HepG2 (cell line): ENCODE results near the gene ATG3. TPM values are rescaled to one million over a fixed set of nuclear protein-coding genes. Genes with fewer than 3 reads are reported as not detected.

Experiments
- ATAC-seq: fragments of 200-7000 bp; cut with Tn5 transposase; 3 replicates; pipeline ENCODE4 v1.9.1; 2020; ENCODE audit warnings: mild to moderate bottlenecking, moderate library complexity
- BruUV-seq: library from RNA; stranded (reverse); fragments of 400-500 nt; replicated peaks from 2 replicates; lab custom pipeline; 2021; lab: Mats Ljungman, UMichigan
- CTCF ChIA-PET: fragments of 300-600 bp; formaldehyde crosslinking; extraction: SDS; loops from one replicate; lab custom pipeline; 2021; ENCODE audit warnings: low total read pairs, inconsistent platforms, low intra/inter-chr PET ratio; lab: Yijun Ruan, JAX
- POLR2A ChIA-PET: fragments of 350-600 bp; sonication (Branson Sonifier 250); formaldehyde crosslinking; loops from one replicate; lab custom pipeline; 2020; ENCODE audit warnings: antibody characterized with exemption, inconsistent platforms; lab: Yijun Ruan, JAX
- DNase-seq: peaks from one replicate; pipeline ENCODE4 v3.0.0-alpha.2; 2015; ENCODE audit warnings: low spot score
- FAIRE-seq: peaks from 3 replicates; lab custom pipeline; 2011; peaks lifted over from hg19 to GRCh38; lab: Jason Lieb, UNC
- H2AFZ ChIP-seq: one replicate; pipeline ENCODE4 v1.6.1; 2011; ENCODE audit warnings: low read length, inconsistent platforms
- H3K27ac ChIP-seq: fragments of 300-600 bp; 3 replicates; pipeline ENCODE4 v1.8.0; 2011; ENCODE audit warnings: mixed run types, mild to moderate bottlenecking, mixed read lengths, low read length, inconsistent platforms; ENCODE audit not compliant: insufficient read depth; ENCODE audit errors: extremely low read length
- H3K27me3 ChIP-seq, 2 experiments: fragments of 200-600 bp in 1 of 2; 2 replicates in 1 of 2; 3 replicates in 1 of 2; pipeline versions ENCODE4 v1.6.0 to v1.8.0; 2011; ENCODE audit warnings: low read length in 2 of 2, mild to moderate bottlenecking in 2 of 2, moderate library complexity in 2 of 2, inconsistent platforms in 1 of 2; ENCODE audit not compliant: insufficient read depth in 2 of 2, control insufficient read depth in 1 of 2
- H3K36me3 ChIP-seq, 2 experiments: fragments of 200-600 bp in 1 of 2; replicated peaks in 1 of 2; 2 replicates in 1 of 2; 3 replicates in 1 of 2; pipeline versions ENCODE4 v1.5.1 to v1.8.0; 2011; ENCODE audit warnings: low read length in 2 of 2, inconsistent platforms in 1 of 2; ENCODE audit not compliant: insufficient read depth in 2 of 2, control insufficient read depth in 1 of 2
- H3K4me1 ChIP-seq: 2 replicates; pipeline ENCODE4 v1.5.1; 2012; ENCODE audit warnings: low read length, inconsistent platforms; ENCODE audit not compliant: insufficient read depth
- H3K4me2 ChIP-seq: 2 replicates; pipeline ENCODE4 v1.6.0; 2011; ENCODE audit warnings: low read depth, low read length, inconsistent platforms
- H3K4me3 ChIP-seq, 3 experiments: fragments of 200-600 bp in 1 of 3; sonication (generic), shearing (Covaris generic) in 1 of 3; replicated peaks in 1 of 3; 2 replicates each; pipeline ENCODE4 v1.5.1; 2011 to 2016; ENCODE audit warnings: low read length in 3 of 3, inconsistent platforms in 2 of 3, low read depth in 2 of 3, mild to moderate bottlenecking in 2 of 3, control low read depth in 1 of 3, mixed read lengths in 1 of 3; ENCODE audit not compliant: insufficient read depth in 1 of 3
- H3K79me2 ChIP-seq: one replicate; pipeline ENCODE4 v1.6.1; 2011; ENCODE audit warnings: low read length, inconsistent platforms; ENCODE audit not compliant: insufficient read depth
- H3K9ac ChIP-seq: 2 replicates; pipeline ENCODE4 v1.6.0; 2011; ENCODE audit warnings: mild to moderate bottlenecking, low read depth, low read length, inconsistent platforms; ENCODE audit not compliant: insufficient read depth
- H3K9me3 ChIP-seq: 2 replicates; pipeline ENCODE4 v1.5.1; 2012; ENCODE audit warnings: mild to moderate bottlenecking, low read length
- H4K20me1 ChIP-seq: 2 replicates; pipeline ENCODE4 v1.6.0; 2011; ENCODE audit warnings: inconsistent platforms, mild to moderate bottlenecking, low read length, moderate library complexity; ENCODE audit not compliant: insufficient read depth
- ATF1 ChIP-seq: IDR thresholded peaks from 2 replicates; pipeline ENCODE4 v1.6.1; 2016; ENCODE audit warnings: mild to moderate bottlenecking, control low read depth
- CBFB ChIP-seq: sonication (generic); formaldehyde crosslinking; IDR thresholded peaks from 2 replicates; pipeline ENCODE4 v1.4.0; 2020; ENCODE audit warnings: missing genetic modification reagents
- KLF15 ChIP-seq: sonication (generic); formaldehyde crosslinking; IDR thresholded peaks from 2 replicates; pipeline ENCODE4 v1.8.1; 2023; ENCODE audit warnings: borderline replicate concordance, mild to moderate bottlenecking, inconsistent platforms, missing genetic modification reagents, mixed read lengths
- PAWR ChIP-seq: sonication (generic); formaldehyde crosslinking; IDR thresholded peaks from 2 replicates; pipeline ENCODE4 v1.4.0; 2020; ENCODE audit warnings: missing genetic modification reagents, mild to moderate bottlenecking, borderline replicate concordance
- SAFB2 ChIP-seq: sonication (generic); formaldehyde crosslinking; IDR thresholded peaks from 2 replicates; pipeline ENCODE4 v1.5.1; 2020; ENCODE audit warnings: missing genetic modification reagents, low read depth, mild to moderate bottlenecking, borderline replicate concordance
- ZNF569 ChIP-seq: sonication (generic); formaldehyde crosslinking; IDR thresholded peaks from 2 replicates; pipeline ENCODE4 v1.5.0; 2020; ENCODE audit warnings: mild to moderate bottlenecking, missing genetic modification reagents, moderate library complexity, borderline replicate concordance
- WGBS: methylation state at CpG from one replicate; pipeline ENCODE4 v1.1.6; 2017; ENCODE audit warnings: low lambda C conversion rate; 5-methylcytosine and 5-hydroxymethylcytosine counted together
- in situ Hi-C: cut with HindIII; loops from 2 replicates; pipeline ENCODE4 v1.10.0; 2017; ENCODE audit warnings: low pct_unique_long_range_greater_than_20kb; ENCODE audit not compliant: extremely low pct_ligation_motif_present
- intact Hi-C: fragments of 100-400 bp; cut with micrococcal nuclease; formaldehyde crosslinking; loops from one replicate; pipeline ENCODE4 v1.10.0; 2022; ENCODE audit not compliant: unreplicated experiment
- polyA plus RNA-seq, 8 experiments: library from polyadenylated mRNA; depleted of rRNA in 3 of 8; stranded (reverse) in 7 of 8; unstranded in 1 of 8; fragments of >200 nt; fragmentation: Illumina TruSeq in 4 of 8; extraction: Trizol in 4 of 8; gene quantifications; 2 replicates each; pipeline versions ENCODE4 v1.2.1 to v1.2.3, GENCODE V29; 2011 to 2016; ENCODE audit warnings: low read depth in 4 of 8, missing spikeins in 1 of 8, mixed read lengths in 1 of 8; ENCODE audit not compliant: insufficient read depth in 1 of 8
- total RNA-seq, 5 experiments: library from RNA; depleted of rRNA; stranded (reverse); fragments of >200 nt; fragmentation: Illumina TruSeq; extraction: Trizol; gene quantifications; 2 replicates each; pipeline ENCODE4 v1.2.3, GENCODE V29; 2016; ENCODE audit warnings: low read depth in 1 of 5
- TF ChIP-seq, protein P1 (sequence below): sonication (generic); formaldehyde crosslinking; IDR thresholded peaks from 2 replicates; pipeline ENCODE4 v1.4.0; 2020; ENCODE audit warnings: missing genetic modification reagents
- TF ChIP-seq, protein P2 (sequence below): sonication (generic); formaldehyde crosslinking; IDR thresholded peaks from 2 replicates; pipeline ENCODE4 v1.5.0; 2020; ENCODE audit warnings: mild to moderate bottlenecking, low read depth, missing genetic modification reagents, borderline replicate concordance

The ATG3 gene
- total and polyA plus RNA-seq, 2 of the 13 experiments (the other 11 are each of a cell fraction or from before 2014, with no cell fraction given), result 19.6 to 34.8 TPM

GRCh38 chr3:112572701-112573100, 10.9 kb upstream of the ATG3 start (continued):
- no peak for TF ChIP-seq ZNF569 (CRISPR knock-in tag)
- no peak for TF ChIP-seq SAFB2 (CRISPR knock-in tag)

DNA sequence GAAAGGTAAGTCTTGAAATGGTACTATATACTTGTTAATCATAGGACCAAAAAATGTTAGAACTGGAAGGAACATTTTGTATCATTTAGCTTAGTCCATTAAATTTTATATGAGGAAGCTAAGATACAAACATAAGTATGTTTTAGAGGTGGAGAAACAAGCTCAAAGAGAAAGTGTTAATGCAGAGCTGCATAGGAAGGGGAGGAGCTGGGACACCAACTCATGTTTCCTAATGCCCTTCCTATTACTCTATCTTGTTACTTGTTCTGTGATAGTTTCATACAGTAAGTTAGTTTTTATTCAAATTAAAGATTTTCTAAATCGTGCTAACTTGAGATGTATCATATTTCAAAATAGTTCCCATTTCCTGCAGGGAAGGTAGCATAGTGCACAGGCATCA, 7.5 kb upstream of the ATG3 start:
- no peaks in the 10 kb centered on the region for H4K20me1 ChIP-seq
- FAIRE-seq (no peak), DNase-seq (no peak), ATAC-seq (no peak)
- in situ Hi-C loops (no loop called here), intact Hi-C loops (no loop called here)
- TF ChIP-seq PAWR (CRISPR knock-in tag) (no peak), KLF15 (no peak), ATF1 (CRISPR knock-in tag) (no peak), CBFB (CRISPR knock-in tag) (no peak)
- TF ChIP-seq, protein P1, sequence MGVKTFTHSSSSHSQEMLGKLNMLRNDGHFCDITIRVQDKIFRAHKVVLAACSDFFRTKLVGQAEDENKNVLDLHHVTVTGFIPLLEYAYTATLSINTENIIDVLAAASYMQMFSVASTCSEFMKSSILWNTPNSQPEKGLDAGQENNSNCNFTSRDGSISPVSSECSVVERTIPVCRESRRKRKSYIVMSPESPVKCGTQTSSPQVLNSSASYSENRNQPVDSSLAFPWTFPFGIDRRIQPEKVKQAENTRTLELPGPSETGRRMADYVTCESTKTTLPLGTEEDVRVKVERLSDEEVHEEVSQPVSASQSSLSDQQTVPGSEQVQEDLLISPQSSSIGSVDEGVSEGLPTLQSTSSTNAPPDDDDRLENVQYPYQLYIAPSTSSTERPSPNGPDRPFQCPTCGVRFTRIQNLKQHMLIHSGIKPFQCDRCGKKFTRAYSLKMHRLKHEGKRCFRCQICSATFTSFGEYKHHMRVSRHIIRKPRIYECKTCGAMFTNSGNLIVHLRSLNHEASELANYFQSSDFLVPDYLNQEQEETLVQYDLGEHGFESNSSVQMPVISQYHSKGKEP, result no peak
- TF ChIP-seq, protein P2, sequence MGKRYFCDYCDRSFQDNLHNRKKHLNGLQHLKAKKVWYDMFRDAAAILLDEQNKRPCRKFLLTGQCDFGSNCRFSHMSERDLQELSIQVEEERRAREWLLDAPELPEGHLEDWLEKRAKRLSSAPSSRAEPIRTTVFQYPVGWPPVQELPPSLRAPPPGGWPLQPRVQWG (CRISPR knock-in tag), result no peak
- H3K9ac ChIP-seq, result no peak overlapping the region
- H3K27ac ChIP-seq, result no peak overlapping the region
- no TSS peak for BruUV-seq
- H3K4me2 ChIP-seq, result no peak overlapping the region
- H3K4me3 ChIP-seq, result no peak overlapping the region
- H3K4me1 ChIP-seq, result no peaks in the 10 kb centered on the region
- H3K27me3 ChIP-seq, result no peaks in the 10 kb centered on the region
- H3K9me3 ChIP-seq, result no peaks in the 10 kb centered on the region
- H2AFZ ChIP-seq, result no peak overlapping the region
- H3K36me3 ChIP-seq, result peaks cover 0 to 13% of the 10 kb centered on the region in 2 experiments; a peak in 3 of 5 replicates
- WGBS, result 73% methylated on average over 1 of the region's 1 CpG
- H3K79me2 ChIP-seq, result no peaks in the 10 kb centered on the region
- POLR2A ChIA-PET, result no interaction called here
- CTCF ChIA-PET, result no interaction called here
